ENCODE data around the gene PTH1R.

DNA sequence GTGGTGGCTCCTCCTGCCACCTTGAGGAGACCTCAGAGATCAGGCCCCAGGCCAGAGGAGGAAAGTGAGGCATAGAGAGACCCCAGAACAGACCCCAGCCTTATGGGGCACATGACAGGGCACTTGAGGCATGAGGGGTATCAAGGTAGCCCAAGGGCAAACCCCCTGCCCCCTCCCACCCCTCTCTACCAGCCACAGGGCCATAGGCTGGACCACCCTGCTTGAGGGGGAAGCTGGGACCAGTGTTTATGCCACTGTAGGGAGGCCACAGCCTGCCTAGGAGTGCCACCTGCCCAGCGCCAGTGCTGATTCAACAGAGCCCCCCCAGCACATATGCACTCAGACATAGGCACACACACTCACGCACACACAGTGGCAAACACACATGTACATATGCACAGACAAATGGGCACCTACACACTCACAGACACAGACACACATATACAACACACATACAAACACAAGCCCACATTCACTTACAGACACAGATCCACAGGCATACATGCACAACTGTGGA, 24.6 kb upstream of the PTH1R start:
- TF ChIP-seq CTCF (IDR thresholded peaks at IDR 0.05) (no peak), POLR2AphosphoS5 (IDR thresholded peaks at IDR 0.05) (no peak)

Data from gastroesophageal sphincter (tissue), 3 donors.